Measurements from ENCODE around the gene THEM5.

THEM5 gene

GRCh38 chr1:151809290-151809984 lies 44.1 kb downstream of the THEM5 start:
- H3K27ac Mint-ChIP-seq, result no peak overlapping the region
- H3K4me3 Mint-ChIP-seq, result no peak overlapping the region
- no peaks in the 10 kb centered on the region for H3K4me1 Mint-ChIP-seq (ENCODE audit: low read depth)
- no peaks in the 10 kb centered on the region for H3K9me3 Mint-ChIP-seq
- H3K36me3 Mint-ChIP-seq (ENCODE audit: low read depth), result no peaks in the 10 kb centered on the region
- no peaks in the 10 kb centered on the region for H3K27me3 Mint-ChIP-seq

DNA sequence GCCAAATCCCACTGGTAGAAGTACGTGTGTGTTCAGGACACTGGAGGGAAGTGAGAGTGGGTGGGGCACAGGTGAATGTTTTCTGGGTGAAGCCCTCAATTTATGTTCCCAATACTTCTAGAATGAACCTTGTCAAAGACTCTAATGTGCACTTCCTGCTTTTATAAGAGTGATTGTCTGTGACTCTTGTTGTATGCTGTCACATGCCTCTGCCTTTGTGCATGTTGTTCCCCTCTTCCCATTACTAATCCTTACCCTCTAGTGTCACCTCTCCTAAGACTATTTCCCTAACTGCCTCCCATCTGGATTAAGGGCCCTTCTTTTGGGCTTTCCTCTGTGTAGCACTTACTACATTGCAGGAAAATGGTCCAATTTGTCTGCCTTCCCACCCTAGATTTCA lies 45.7 kb downstream of the THEM5 start:
- no peak overlapping the region for H3K4me3 Mint-ChIP-seq
- H3K36me3 Mint-ChIP-seq (ENCODE audit: low read depth), result no peaks in the 10 kb centered on the region
- H3K9me3 Mint-ChIP-seq, result no peaks in the 10 kb centered on the region
- no peak overlapping the region for H3K27ac Mint-ChIP-seq
- no peaks in the 10 kb centered on the region for H3K27me3 Mint-ChIP-seq
- no peaks in the 10 kb centered on the region for H3K4me1 Mint-ChIP-seq (ENCODE audit: low read depth)

DNA sequence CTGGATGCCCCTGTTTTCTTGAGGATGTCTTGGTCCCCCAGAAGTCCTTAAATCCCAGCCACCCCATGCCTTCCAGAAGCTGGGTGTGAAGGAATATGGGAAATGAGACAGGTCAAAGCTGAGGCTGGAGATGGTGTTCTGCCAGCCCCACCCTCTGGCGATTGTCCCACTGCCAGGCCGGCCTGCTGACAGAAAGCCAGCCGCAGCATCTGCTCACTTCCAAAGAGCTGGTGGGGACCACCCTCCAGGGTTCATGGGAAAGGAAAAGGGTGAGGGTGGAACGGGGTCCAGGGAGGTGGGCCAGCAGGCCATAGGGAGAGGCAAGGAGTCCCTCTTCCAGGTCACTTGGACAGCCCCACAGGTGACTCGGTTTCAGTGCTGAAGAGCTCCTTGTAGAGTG lies 46.4 kb downstream of the THEM5 start:
- Mint-ChIP-seq H3K36me3 (ENCODE audit: low read depth) (no peaks in the 10 kb centered on the region), H3K27ac (no peak overlapping the region), H3K9me3 (no peaks in the 10 kb centered on the region), H3K4me1 (ENCODE audit: low read depth) (no peaks in the 10 kb centered on the region), H3K4me3 (no peak overlapping the region), H3K27me3 (no peaks in the 10 kb centered on the region)

GRCh38 chr1:151806170-151806569 lies 47.3 kb downstream of the THEM5 start:
- Mint-ChIP-seq H3K36me3 (ENCODE audit: low read depth) (no peaks in the 10 kb centered on the region), H3K27me3 (no peaks in the 10 kb centered on the region), H3K9me3 (no peaks in the 10 kb centered on the region), H3K4me3 (no peak overlapping the region), H3K4me1 (ENCODE audit: low read depth) (no peaks in the 10 kb centered on the region), H3K27ac (no peak overlapping the region)

- Mint-ChIP-seq H3K4me1 (ENCODE audit: low read depth) (peaks cover 4% of the 10 kb centered on the region), H3K9me3 (no peaks in the 10 kb centered on the region), H3K36me3 (ENCODE audit: low read depth) (no peaks in the 10 kb centered on the region), H3K27me3 (peaks cover 4% of the 10 kb centered on the region), H3K4me3 (no peak within 1 kb of the TSS), H3K27ac (no peak within 1 kb of the TSS)
These were observed 48.3 kb downstream of the THEM5 start, which contains the start of gene LINGO4 for GRCh38 chr1:151805066-151805820. LINGO4 (minus strand) TSS chr1:151805419; CDS start chr1:151802704, 2,715 bp downstream.

GRCh38 chr1:151803915-151804314 lies 49.6 kb downstream of the THEM5 start:
- H3K4me3 Mint-ChIP-seq, result no peak overlapping the region
- no peak overlapping the region for H3K27ac Mint-ChIP-seq
- peaks cover 4% of the 10 kb centered on the region for H3K4me1 Mint-ChIP-seq (ENCODE audit: low read depth)
- peaks cover 9% of the 10 kb centered on the region for H3K27me3 Mint-ChIP-seq
- no peaks in the 10 kb centered on the region for H3K9me3 Mint-ChIP-seq
- no peaks in the 10 kb centered on the region for H3K36me3 Mint-ChIP-seq (ENCODE audit: low read depth)

DNA sequence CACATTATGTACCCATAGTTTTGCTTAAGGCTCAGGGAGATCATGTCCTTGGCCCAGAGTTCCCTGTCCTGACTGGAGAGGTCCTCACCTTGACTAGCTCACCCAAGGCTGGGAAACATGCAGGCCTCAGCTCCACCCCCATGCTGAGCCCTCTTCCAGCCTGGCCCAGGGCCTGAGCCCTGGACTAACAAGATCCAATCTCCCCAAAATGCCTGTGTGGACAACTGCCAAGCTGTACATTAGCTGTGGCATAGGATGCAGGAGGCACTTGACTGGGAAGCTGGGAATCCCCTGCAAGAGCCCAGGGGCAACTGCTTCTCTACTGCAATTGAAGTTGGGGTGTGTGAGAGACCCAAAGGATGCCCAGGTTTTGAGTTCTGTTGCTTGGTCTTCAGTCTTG lies 50.3 kb downstream of the THEM5 start:
- H3K36me3 Mint-ChIP-seq (ENCODE audit: low read depth), result no peaks in the 10 kb centered on the region
- H3K4me3 Mint-ChIP-seq, result no peak overlapping the region
- no peak overlapping the region for H3K27ac Mint-ChIP-seq
- no peaks in the 10 kb centered on the region for H3K9me3 Mint-ChIP-seq
- H3K4me1 Mint-ChIP-seq (ENCODE audit: low read depth), result peaks cover 4% of the 10 kb centered on the region
- H3K27me3 Mint-ChIP-seq, result peaks cover 9% of the 10 kb centered on the region

- Mint-ChIP-seq H3K27me3 (peaks cover 9% of the 10 kb centered on the region), H3K4me3 (no peak overlapping the region), H3K9me3 (no peaks in the 10 kb centered on the region), H3K4me1 (ENCODE audit: low read depth) (peaks cover 4% of the 10 kb centered on the region), H3K27ac (no peak overlapping the region), H3K36me3 (ENCODE audit: low read depth) (no peaks in the 10 kb centered on the region)
These were observed 51.1 kb downstream of the THEM5 start for GRCh38 chr1:151802372-151802771.

DNA sequence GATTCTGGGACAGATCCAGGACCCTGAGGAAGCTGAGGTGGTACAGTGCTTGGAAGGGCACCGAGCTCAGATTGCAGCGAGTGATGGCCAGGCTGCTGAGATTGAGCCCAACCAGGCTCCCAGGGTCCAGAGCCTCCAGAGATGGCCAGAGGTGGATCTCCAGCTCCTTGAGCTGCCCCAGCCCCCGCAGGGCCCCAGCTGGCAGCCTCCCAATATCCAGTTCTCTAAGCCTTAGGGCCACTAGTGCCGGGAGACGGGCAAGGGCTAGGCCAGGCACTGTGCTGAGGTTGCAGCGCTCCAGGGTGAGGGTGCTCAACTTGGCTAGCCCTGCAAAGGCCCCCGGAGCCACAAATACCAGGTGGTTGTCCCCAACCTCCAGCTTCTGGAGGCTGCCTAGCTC lies 51.7 kb downstream of the THEM5 start:
- Mint-ChIP-seq H3K36me3 (ENCODE audit: low read depth) (no peaks in the 10 kb centered on the region), H3K27me3 (peaks cover 9% of the 10 kb centered on the region), H3K9me3 (no peaks in the 10 kb centered on the region), H3K4me1 (ENCODE audit: low read depth) (peaks cover 4% of the 10 kb centered on the region), H3K27ac (no peak overlapping the region), H3K4me3 (no peak overlapping the region)

- Mint-ChIP-seq H3K36me3 (ENCODE audit: low read depth) (no peaks in the 10 kb centered on the region), H3K4me1 (ENCODE audit: low read depth) (peaks cover 4% of the 10 kb centered on the region), H3K9me3 (no peaks in the 10 kb centered on the region), H3K27ac (no peak overlapping the region), H3K4me3 (no peak overlapping the region), H3K27me3 (peaks cover 9% of the 10 kb centered on the region)
These were observed 52.1 kb downstream of the THEM5 start for GRCh38 chr1:151801310-151801820.

DNA sequence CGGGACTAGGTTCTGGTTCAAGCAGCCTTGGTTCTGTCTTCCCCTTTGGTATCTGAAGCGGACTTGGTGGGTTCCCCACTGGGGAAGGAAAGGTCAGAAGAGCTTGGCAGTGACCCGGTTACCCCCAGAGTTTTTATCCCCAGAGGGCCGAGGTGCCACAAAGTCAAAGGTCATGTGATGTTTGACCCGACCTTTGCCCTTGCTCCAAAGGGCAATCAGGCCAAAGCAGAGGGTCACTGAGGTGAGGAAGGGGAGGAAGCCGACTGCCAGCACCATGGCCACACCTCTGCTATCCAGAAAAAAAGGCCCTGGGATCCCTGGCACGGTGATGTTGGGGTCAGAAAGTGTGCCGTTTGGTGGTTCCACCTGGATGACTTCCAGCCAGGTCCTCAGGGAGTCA lies 52.7 kb downstream of the THEM5 start:
- Mint-ChIP-seq H3K27ac (no peak overlapping the region), H3K4me1 (ENCODE audit: low read depth) (peaks cover 4% of the 10 kb centered on the region), H3K36me3 (ENCODE audit: low read depth) (no peaks in the 10 kb centered on the region), H3K27me3 (peaks cover 9% of the 10 kb centered on the region), H3K9me3 (no peaks in the 10 kb centered on the region), H3K4me3 (no peak overlapping the region)

- H3K4me1 Mint-ChIP-seq (ENCODE audit: low read depth), result peaks cover 4% of the 10 kb centered on the region
- peaks cover 9% of the 10 kb centered on the region for H3K27me3 Mint-ChIP-seq
- no peaks in the 10 kb centered on the region for H3K9me3 Mint-ChIP-seq
- no peak overlapping the region for H3K27ac Mint-ChIP-seq
- H3K36me3 Mint-ChIP-seq (ENCODE audit: low read depth), result no peaks in the 10 kb centered on the region
- H3K4me3 Mint-ChIP-seq, result no peak overlapping the region
These were observed 54.1 kb downstream of the THEM5 start for GRCh38 chr1:151799179-151800022.

GRCh38 chr1:151798571-151798970 lies 54.9 kb downstream of the THEM5 start:
- H3K36me3 Mint-ChIP-seq (ENCODE audit: low read depth), result no peaks in the 10 kb centered on the region
- no peak overlapping the region for H3K4me3 Mint-ChIP-seq
- peaks cover 9% of the 10 kb centered on the region for H3K27me3 Mint-ChIP-seq
- no peaks in the 10 kb centered on the region for H3K9me3 Mint-ChIP-seq
- no peak overlapping the region for H3K27ac Mint-ChIP-seq
- peaks cover 4% of the 10 kb centered on the region for H3K4me1 Mint-ChIP-seq (ENCODE audit: low read depth)

All from stimulated activated naive CD8-positive, alpha-beta T cell treated with anti-CD3 and anti-CD28 coated beads, Interleukin-15, Interleukin-2, amounts not matched to agents 100 ng/mL and 50 ng/mL, for 24 hours (primary cell).